Stimulated activated CD8-positive, alpha-beta memory T cell treated with anti-CD3 and anti-CD28 coated beads, Interleukin-15, amount 100 ng/mL, for 1 hour (primary cell): ENCODE measurements around the gene NDST1.

ENCODE experiments used
- DNase-seq: peaks from one replicate; pipeline ENCODE4 v3.0.0-alpha.2; 2020; ENCODE audit warnings: low read depth

NDST1 gene

DNA sequence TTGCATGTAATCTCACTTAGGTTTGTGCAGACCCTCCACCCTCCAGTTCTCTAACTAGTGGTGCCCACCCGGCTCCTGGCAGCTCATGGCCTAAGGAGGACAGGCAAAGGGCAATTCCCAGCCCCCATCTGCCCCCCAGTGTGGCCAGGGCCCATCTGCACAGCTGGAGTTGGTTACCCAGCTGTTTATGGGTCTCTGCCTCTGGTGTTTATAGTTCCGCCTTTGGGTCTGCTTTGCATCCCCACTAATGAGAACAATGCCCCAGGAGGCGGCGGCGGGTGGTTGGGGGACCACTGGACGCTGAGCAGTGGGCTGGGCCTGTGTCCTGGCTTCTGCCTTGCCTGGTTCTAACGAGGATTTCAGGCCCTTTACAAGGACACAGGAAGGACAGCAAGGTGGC, 62.4 kb downstream of the NDST1 start:
- no peak for DNase-seq

DNA sequence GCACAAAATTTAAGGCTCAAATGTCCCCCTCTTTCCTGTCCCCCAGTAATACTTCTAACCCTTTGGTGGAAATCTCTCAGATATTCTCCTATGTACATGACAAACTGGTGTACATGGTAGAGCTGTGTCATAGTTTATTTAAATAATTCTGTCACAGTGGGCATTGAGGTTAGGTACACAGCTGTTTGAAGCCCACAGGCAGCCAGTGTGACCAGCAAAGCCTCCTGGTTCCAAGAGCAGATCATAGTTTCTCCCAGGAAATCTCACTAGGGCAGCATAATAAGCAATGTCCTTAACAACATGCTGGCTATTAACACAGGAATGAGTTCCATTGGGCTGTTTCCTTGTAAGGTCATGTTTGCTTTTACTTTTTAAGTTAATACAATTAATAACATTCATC, 63.9 kb downstream of the NDST1 start:
- DNase-seq = no peak

- no peak for DNase-seq
Observed at GRCh38 chr5:150573216-150573615, 65.3 kb downstream of the NDST1 start.

GRCh38 chr5:150573867-150574817, 66.2 kb downstream of the NDST1 start:
- DNase-seq = no peak

DNA sequence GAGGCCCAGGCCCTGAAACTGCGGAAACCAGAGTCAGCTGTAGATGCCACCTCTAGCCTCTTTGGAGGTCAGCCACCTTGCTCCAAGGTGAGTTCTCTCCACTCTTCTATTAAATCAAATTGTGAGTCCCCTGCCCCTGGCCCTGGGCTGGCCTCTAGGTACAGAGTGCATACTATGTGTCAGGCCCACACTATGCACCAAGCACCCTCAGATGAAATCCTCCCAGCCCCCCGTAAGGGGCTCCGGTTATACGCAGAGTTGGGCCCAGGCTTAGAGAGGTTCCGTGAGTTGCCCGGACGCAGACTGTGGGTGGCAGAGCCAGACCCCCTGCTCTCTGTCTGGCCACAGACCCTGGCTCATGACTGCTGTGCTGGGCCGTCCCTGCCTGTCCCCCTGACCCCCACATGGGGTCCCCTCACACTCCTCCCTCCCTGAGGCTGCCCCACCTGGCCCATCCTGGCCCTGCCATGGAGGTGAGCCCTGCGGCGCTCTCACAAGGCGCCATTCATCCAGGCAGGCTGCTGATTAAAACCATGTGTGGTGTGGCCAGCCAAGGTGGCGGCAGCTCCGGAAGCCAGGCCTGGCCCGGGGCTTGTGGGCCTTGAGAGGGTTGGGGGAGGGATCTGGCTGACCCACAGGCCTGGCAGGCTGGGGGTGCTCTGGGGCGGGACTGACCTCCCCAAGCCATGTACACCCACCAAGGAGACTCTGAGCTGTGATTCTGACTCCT, 67.1 kb downstream of the NDST1 start:
- no peak for DNase-seq

DNA sequence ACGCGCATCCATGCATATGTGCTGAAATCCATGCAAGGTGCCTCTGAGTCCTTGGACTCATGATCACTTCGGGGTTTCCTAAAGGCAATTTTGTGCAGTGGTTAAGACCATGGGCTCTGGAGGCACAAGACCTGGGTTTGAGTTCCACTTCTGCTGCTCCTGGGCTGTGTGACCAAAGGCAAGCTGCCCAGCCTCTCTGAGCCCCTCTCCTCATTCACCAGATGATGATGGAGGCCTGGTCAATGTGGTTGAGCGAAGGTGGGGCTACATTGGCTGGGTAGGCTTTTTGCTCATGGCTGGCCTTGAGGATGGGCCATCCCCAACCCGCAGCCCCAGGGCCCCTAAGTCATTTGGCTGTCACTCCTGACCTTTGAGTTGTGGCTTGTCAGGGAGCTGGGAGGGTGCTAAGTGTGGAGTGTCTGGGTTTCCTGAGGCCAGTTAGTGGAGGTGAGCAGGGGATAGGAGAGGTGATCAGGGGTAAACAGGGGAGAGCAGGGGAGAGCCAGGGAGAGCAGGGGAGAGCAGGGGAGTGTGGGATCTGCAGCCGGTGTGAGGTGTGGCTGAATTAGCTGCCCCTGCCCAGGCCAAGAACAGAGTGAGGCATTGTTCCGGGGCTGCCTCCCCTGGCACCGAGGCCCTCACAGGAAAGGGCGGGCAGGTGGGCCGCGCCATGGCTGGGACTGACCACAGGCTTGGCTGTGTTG, 68.0 kb downstream of the NDST1 start:
- DNase-seq = no peak

GRCh38 chr5:150576449-150576949, 68.6 kb downstream of the NDST1 start:
- DNase-seq = no peak

GRCh38 chr5:150577378-150578139, 69.6 kb downstream of the NDST1 start:
- DNase-seq = no peak

DNA sequence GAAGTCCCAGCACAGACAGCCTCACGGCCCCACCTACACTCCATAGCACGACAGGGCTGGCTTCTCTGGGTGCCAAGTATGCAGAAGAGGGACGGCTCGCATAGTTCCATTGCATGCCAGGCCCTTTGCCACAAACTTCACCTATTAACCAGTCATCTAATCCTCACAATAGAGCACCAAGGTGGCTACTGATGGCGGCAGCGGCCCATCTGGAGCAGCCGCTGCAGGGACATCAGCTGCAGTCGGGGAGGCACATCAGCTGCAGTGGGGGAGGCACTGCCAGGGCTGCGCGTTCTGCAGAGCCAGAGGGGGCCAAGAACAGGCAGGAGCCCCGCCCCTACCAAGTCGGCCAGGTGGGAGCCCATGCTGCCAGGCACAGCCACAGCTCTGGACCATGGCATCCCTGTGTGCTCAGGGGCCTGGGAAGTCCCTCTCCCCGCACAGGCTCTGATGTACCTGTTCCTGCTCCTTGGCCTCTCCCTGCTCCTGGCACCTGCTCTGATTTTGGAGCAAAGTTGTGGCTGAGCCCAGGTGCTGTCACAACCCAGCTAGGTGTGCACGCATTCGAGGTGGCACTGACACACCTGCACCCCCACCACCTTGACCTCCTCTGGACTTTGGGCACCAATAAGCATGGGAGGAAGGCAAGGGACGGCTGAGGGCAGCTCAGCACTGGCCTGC, 71.0 kb downstream of the NDST1 start:
- no peak for DNase-seq

DNA sequence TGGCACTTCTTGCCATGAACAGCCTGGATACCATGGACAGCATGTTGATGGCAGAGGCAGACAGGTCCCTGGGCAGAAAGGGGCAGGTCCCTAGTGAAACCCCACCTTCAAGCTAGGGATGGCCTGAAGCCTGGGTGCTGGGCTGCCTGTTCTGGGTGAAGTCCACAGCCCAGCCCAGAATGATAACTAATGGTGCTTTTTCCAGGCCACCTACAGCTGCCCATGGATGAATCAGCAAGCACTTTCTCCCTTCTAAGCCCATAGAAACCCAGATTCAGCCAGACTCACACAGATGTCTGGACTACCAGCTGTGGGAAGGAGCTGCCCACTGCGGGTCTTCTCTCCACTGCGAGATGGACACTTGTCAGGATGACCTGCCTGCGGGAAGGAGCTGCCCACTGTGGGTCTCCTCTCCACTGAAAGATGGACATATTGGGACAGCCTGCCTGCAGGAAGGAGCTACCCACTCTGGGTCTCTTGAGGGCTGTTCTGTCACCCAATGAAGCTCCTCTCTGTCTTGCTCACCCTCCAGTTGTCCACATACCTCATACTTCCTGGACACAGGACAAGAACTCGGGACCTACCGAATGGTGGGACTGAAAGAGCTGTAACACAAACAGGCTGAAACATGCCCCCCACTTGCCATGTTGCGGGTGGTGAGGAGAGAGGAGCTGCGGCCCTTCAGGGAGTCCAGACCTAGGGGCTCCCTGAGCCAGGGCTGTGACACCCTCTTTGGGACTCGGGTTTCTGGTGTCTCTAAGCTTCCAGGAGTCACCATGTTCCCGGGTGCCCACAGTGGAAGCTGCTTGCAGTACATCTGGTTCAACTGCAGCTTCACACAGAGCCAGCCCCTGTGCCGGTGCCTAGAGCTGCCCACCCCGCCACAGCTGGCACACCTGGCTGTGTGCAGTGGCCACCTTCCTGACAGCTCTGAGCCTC, 71.8 kb downstream of the NDST1 start:
- DNase-seq = no peak

- DNase-seq = no peak
Observed at GRCh38 chr5:150580917-150581316, 73.0 kb downstream of the NDST1 start.

- no peak for DNase-seq
Observed at GRCh38 chr5:150582241-150583109, 74.5 kb downstream of the NDST1 start.

- no peak for DNase-seq
Observed at GRCh38 chr5:150583541-150584225, 75.8 kb downstream of the NDST1 start.

DNA sequence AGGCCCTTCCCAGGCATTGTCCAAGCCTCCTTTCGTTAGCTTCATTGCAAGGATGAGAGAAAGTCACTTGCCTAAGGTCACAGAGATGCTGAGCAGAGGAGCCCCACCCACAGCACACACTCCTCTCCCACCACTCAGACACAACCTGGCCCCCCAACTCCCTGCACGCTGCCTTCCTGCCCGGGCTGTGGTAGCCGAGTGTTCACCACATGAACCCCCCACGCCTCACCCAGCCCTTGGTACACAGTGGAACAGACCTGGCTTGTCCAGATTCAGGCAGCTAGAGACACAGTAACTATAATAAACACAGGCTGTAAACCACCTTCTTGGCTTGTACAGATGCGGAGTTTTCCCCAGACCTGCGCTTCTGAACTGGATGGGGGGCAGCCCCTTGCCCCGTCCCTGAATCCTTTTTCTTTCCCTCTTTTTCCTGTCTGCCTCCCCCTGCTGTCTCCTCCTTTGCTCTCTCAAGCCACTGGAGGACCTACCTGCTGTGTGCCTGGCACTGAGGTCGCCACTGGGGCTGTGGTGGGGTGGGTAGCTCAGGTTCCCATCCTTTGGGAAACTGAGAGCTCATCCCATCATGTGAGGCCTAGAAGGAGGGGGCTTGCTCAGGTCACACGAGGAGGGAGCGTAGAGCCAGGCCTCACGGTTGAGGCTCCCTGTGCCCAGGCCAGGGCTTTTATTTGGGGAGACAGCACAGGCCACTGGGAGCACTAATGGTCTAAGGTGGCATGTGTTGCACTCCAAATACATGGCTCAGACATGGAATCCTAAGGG, 76.8 kb downstream of the NDST1 start:
- no peak for DNase-seq

DNA sequence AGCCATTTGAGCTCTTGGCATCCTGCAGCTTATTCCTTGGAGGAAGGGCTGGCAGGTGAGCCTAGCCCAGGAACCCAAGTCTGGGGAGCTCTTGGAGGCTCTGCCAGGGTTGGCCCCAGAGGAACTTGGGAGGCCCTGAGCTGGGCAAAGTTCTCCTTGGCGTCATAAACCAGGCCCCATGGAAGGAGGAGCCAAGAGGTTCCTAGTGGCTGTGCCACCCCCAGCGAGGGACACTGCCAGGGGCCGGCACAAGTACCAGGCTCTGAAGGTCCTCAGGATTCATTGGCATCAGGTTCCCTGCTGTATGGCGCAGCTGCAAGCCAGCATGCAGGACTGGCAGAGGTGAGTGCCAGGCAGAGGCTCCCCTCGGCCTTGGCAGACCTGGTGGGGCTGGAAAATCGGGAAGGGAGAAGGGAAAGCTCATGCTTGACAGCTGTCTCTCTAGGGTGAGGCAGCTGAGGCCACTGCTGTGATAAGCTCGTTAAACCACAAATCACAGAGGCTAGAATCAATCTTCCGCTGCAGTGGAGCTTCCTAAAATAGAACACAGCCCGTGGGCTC, 77.9 kb downstream of the NDST1 start:
- DNase-seq = no peak

DNA sequence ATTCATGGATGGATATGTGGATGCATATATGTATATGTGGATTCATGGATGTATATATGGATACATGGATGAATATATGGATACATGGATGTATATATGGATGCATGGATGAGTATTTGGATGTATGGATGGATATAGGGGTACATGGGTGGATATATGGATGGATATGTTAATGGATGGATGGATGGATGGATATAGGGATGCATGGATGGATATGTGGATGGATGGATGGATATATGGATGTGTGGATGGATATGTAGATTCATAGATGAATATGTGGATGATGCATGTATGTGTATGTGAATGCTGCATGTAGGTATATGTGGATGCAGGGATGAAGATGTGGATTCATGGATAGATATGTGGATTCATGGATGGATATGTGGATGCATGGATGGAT, 79.1 kb downstream of the NDST1 start:
- DNase-seq = no peak
